SIG-M5 treated with dmso at 0.1 percent for 504 hours (cell line): Measurements from ENCODE around the gene FAM171A1.

ENCODE experiments used
- DNase-seq: peaks from one replicate; lab custom pipeline; 2025; ENCODE audit not compliant: unreplicated experiment; lab: John Stamatoyannopoulos, UW

The FAM171A1 gene

DNA sequence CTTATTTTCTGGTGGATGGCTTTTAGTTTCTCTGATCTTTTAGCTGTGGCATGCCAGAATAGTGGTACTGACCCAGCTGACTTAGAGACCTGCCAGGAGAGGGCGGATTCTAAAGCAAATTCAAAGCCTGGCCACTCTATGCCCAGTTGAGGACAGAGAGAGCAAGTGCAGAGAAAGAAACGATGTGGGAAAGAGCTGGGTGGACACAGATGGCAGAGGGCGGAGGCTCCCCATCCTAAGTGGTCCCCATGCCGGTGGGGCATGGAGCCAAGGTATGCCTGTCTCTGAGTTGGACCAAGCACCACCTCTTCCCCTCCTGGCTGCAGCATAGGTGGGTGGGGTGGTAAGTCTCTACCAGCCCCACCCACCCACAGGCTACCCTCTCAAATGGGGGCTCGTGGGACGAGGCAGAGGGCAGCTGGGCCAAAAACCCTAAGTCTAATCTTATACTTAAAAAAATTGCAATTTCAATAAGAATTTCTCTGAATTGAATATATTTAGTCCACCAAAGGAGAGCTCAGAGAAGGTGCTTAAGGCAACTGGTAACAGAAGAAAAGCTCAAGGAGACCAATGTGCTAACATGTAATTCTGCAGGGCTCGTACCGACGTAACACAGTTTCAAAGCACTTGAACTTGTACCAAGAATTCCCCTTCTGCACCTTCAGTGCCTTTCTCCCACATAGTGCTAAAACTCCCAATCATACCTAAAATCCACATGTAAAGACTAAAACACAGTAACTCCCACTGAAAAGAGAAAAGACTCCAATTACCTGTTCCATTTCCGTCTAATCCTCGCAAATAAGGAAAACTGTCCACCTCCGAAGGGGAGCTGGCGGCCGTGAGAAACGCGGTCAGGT lies 116.9 kb downstream of the FAM171A1 start:
- no peak for DNase-seq

DNA sequence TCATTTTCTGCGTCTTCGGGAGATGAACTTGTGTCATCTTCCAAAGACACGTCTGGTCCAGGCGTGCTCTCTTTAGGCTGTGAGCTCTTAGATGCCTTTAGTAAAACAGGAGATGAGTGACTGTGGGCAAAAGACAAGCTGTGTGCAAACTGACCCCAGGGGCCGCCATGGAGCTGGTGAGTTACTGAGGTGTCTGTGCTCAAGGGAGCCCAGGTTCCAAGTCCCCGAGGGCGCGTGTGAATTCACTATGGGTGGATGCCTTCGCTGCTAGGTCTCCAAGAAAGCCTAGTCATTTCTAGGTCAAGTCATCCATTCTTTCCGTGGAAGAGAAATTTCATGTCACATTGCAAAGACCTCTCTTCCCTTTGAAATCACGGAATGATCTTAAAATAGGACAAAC lies 118.7 kb downstream of the FAM171A1 start:
- no peak for DNase-seq

DNA sequence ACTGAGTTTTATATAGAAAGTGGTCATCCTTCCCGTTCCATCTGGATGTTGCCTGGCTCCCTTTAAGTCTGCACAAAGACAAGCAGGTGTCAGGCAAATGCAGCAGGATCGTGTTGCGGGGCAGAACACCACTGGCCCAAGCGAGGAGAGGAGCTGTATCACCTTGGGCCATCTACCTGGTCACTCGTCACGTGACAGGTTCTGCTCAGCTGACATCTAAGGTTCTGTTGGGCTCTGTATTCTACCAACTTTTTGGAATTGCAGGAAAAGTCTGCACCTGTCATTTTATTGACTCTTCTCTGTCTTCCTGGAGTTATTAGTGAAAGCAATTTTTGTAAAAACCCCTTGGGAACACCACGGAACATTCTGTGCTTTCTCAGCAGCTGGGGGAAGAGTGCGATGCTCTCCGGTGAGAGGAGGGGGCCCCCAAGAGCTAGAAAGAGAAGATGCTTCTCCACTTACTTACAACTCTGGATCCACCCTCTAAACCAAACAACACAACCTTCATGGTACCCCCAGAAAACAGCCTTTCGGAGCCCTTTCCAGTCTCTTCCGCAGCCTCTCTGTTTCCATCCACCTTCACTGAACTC lies 119.2 kb downstream of the FAM171A1 start:
- DNase-seq, result no peak

DNA sequence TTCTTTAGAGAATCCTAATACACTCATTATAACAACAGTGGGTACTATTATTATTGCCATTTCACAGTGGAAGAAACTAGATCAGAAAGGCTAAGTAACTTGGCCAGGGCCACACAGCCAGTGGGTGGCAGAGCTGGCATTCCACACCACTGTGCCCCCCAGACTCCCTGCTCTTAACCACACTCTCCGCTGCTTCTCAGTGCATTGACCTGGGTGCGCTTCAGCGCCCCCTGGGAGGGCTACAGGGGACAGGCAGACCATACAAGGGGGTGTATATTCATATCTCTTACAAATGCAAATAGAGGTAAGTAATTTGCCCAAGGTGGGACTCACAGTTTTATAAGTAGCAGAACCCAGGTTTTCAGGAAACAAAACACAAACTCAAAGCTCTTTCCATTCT lies 125.6 kb downstream of the FAM171A1 start:
- DNase-seq, result no peak

DNA sequence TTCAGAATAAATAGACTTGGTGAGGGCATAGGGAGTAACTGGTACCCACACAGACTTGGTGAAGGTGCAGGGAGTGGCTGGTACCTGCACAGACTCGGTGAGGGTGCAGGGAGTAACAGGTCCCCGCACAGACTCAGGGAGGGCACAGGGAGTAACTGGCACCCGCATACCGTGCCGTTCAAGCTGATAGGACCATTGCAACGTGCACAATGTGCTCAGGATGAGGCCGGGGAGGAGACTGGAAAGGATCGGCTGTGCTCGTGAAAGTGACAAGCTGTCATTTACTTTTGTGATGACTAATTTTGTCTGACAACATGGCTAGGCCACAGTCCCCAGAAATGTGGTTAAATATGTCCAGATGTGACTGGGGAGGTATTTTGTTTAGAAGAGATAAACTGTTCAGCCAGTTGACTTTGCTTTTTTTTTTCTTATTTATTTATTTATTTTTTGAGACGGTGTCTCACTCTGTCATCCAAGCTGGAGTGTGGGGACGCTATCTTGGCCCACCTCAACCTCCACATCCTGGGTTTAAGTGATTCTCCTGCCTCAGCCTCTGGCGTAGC lies 126.4 kb downstream of the FAM171A1 start:
- DNase-seq, result no peak

DNA sequence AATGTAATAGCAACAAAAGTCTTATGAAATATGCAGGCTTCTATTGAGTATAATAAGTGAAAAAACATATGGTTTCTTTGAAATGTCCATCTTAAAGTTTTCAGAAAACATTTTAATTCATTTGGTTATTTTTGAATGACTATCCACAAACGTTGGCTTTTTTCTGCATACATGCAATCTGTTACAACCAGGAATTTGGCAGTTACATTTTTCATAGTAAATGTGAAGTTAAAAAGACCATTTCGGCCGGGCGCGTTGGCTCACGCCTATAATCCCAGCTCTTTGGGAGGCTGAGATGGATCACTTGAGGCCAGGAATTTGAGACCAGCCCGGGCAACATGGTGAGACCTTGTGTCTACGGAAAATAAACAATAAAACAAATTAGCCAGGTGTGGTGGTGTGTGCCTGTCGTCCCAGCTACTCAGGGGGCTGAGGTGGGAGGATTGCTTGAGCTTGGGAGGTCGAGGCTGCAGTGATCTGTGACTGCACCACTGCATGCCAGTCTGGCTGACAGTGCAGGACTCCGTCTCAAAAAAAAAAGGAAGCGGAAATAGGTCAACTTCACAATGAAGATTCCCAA lies 128.7 kb downstream of the FAM171A1 start:
- DNase-seq, result no peak

DNA sequence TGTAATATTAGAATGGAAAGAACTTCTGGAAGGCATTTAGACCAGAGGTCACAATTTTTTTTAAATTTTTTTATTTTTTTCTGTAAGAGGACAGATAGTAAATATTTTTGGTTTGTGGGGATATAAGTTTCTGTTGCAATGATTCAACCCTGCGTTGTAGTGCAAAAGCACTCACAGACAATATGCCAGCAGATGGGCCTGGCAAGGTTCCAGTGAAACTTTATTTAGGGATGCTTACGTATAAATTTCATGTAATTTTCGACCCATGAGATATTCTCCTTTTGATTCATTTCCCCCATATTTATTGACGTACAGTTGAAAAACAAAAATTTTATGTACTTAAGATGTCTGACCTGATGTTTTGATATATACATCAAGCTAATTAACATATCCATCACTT lies 129.8 kb downstream of the FAM171A1 start:
- DNase-seq, result no peak

DNA sequence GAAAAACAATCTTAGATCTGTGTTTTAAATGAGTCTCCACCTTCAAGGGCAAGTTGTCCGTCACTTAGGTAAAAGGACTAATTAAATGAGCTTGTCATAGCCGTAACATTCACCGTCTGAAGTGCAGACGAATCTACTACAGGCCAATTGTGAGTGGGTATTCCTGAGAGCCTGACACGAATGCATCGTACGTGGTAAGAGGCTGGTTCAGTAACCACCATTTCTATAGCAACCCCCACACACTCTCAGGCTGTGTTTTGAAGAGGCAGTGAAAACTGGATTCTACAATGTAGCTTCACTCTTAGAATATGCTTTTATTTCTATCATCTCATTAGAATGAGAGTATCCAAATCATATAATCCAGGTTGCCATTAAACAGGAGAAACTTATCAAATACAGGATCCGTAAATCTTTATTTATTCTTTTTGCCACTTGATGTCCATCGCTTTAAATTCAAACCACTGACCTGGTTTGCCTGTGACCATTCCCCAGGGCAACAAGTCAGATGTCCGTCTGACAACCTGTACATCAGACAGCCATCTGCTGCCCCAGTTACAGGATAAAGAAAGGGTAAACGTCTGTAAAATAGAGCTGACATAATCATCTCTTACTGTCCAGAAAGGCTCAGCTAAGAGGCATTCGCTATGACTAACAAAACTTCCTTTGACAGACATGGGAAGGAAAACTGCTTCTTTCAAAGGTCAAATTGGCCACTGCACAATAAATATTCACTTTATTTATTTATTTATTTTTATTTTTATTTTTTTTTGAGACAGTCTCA lies 132.3 kb downstream of the FAM171A1 start:
- no peak for DNase-seq

DNA sequence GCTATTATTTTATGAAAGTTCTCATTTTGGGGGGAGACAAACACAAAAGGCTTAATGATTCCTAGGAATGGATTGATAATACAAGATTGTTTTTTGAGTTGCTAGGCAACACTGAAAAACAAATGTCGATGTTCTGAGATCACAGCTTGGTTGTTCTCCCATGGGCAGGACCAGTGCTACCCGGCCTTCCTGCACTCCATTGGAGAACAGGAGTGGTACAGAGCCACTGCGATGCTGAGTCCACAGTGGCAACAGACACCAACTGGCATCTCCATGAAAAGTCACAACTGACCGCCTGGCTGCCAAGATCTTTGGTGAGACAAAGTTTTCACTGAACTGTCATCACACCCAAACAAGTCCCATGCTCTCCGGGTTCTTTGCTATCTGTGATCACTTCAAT lies 133.7 kb downstream of the FAM171A1 start:
- DNase-seq, result no peak

DNA sequence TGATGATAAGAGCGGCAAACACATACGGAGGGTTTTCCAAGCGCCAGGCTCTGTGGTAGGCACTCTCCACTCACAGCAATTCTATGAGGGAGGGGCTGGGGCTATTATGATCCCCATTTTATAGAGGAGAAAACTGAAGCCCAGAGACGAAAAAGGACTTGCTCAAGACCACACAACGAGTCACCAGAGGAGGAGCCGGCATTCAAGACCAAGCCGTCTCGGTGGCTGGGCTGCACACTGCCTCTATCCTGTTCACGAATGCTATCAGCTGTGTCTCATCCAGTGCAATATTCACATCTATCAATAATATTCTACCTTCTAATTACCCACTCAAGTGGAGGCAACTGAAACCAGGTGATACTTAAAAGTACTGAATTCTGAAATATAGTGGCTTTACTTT lies 134.7 kb downstream of the FAM171A1 start:
- DNase-seq, result no peak

DNA sequence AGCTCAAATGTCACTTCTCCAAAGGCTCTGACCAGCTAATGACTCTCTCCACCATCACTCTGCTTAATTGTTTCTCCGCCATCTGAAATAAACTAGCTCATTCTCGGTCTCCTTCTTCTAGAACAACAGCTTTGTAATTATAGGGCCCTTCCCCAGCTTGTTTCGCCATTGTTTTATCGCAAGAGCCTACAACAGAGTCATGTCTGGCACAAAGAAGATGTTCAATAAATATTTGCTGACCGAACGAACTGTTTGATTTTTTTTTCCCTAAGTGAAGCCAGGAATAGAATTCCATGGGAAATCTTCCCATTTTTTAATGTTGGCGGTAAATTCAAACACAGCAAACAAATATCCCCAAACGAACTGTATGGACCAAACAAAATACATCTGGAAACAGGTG lies 138.8 kb downstream of the FAM171A1 start:
- DNase-seq, result no peak

DNA sequence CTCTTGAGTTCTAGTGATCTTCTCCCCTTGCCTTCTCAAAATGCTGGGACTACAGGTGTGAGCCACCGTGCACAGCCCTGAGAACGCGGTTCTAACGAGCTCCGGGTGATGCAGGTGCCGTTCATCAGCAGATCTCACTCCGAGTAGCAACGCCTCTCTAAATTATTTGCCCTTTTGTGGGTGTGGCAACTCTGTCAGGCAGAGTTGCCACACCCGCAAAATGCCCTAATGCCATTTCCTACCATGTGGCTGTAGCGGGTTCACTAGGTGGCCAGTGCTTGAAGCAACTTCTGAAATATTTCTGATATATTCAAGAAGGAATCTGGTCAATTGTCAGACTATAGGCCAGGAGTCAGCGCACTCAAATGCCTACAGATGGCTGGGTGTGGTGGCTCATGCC lies 139.7 kb downstream of the FAM171A1 start:
- DNase-seq, result no peak

DNA sequence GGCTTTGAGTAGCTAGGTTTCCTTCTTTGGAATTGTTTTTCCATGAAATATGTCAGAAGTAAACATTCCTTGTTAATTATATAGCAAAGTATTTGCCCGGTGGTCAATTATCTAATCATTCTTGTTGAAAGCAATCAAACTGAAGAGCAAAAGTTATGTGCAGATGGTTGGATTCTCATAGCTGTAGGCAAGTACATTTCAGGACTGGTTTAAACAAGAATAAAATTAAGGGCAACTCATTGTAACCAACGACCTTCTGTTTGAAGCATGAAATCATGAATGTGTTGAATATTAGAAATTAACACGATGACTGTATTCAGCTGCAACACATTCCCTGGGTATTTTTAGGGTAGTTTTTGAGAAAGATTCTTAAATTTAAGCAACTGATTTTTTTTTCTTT lies 140.8 kb downstream of the FAM171A1 start:
- no peak for DNase-seq

DNA sequence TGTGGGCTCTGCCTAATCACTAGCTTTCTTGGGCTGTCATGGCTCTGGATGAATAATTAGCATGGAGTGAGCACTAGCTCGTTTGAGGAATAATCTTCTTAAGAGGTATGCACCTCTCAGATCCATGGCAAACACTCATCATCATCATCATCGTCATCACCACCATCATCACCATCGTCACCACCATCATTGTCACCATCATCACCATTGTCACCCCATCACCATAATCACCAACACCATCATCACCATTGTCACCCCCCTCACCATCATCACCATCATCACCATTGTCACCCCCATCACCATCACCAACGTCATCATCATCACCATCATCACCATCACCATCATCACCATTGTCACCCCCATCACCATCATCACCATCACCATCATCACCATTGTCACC lies 141.8 kb downstream of the FAM171A1 start:
- no peak for DNase-seq

DNA sequence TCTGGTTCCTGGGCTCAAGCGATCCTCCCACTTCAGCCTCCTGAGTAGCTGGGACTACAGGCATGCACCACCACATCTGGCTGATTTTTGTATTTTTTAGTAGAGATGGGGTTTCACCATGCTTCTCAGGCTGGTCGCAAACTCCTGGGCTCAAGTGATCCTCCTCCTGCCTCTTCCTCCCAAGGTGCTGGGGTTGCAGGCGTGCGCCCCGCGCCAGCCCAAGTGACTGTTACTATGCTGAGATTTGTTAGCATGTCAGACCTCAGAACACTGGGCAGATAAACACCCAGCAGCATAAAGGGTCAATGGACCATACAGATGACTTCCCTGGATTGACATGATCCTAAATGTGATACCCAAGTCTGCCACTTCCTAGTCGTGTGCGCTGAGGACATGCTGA lies 142.7 kb downstream of the FAM171A1 start:
- no peak for DNase-seq

DNA sequence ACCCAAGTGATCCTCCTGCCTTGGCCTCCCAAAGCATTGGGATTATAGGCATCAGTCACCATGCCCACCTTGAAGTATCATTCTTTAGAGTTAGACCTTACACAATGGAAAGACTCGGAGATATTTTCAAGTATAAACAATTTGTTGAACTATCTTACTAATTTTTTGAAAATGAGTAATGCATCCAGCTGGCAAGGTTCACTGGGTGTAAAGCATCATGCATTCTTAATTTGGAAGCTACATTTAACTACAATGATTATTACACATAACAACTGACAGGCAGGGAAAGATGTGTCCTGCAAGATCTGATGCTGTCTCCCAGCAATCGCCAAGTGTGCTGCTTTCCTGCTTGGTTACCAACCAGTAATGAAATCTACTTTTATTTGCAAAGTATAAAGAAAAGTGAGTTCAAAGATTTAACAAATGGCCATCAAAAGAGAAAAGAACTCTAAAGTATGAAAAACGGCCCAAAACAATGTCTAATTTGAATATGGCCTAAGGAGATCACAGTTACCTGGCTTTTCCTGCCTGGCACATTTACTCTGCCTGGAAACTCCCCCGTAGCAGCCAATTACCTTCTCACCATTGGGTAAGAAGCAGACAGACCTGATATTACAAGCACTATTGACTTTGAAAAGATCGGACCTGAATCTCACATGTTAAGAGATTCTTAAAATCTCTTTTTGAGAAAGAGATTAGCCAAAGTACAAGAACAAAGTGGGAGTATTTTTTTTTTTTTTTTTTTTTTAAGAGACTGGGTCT lies 143.3 kb downstream of the FAM171A1 start:
- DNase-seq, result no peak

DNA sequence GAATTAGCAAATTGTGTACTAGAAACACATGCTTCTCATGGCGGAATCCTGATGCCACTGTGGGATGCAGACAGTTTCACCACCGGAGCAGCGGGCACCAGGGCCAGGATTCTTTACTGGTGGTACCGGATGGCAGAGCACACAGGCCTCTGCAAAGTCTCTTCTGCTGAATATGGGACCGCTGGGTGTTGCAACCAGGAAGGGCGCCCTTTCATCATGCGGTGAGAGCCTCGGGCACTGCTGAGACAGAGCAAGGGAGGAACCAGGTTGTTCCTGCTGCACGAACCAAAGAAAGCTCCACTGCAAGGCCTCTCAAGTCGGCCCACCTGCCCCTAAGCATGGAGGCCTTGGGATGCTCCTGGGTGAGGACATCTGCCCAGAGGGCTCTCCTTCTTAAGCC lies 145.6 kb downstream of the FAM171A1 start:
- no peak for DNase-seq

DNA sequence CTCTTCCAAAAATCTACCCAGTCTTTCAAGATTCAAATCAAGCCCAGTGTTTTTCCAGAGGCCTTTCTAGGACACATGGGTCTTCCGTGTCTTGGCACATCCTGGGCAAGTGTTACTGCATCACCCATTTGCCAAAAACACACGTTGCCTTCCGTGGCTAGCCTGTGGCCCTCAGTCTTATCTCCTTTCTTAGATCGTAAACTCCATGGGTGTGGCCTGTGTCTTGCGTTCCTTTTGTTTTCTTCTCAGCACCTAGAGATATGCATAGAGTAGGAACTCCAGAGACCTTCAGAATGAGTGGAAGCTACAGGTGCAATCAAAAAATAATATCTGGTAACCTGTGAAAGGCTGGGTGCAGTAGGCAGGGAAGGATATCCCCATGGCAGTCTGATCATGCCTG lies 146.1 kb downstream of the FAM171A1 start:
- no peak for DNase-seq

DNA sequence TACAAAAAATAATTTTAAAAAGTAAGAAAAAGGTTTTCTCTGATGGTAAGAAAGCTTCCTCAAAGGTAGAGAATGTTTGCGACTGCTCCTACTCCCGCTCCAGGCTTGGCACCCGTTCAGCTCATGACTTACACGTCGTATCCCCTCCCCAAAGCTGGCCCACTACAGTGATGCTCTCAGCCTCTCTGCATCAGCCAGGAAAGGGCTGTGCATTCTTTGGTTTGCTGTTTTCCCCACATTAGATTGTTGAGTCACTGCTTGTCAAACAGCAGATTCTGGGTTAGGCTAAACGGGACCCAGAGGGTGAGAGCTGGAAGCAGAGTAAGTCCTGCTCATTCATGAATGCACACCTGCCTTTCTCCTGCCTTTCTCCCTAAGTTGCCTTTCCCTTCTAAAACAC lies 147.9 kb downstream of the FAM171A1 start:
- no peak for DNase-seq

DNA sequence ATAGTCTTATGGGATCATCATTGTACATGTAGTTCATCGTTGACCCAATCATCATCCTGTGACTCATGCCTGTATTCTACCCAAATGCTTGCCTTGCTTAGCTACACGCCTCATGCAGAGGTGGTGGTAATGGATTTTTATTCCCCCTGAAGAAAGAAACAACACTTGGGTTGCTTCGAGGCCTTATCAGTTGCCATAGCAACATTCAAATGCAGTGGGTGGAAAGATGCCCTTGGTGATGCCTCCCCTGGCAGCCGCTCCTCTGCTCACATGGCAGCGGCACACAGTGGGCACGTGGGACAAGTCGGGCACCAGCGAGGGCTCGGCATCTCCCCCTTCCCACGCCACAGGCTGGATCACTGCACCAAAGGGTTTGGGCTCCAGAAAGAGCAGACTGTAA lies 148.6 kb downstream of the FAM171A1 start:
- DNase-seq, result no peak

DNA sequence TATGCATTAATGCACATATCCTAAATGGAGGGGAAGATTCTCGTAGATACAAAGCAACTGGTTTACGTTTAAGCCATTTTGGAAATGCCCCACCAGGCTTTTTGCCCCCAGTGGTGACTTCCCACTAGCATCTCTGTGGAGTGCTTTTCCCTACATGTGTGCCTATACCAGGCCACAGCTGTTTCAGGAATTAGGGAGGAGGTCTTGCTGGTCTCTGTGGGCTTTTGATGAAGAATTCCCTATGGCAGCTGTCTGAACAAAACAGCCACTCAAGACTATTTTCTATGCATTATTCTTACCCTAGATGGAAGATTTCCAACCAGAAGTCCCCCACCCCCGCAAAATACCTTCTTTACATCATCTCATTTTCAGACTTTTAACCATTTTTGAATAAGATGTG lies 150.6 kb downstream of the FAM171A1 start:
- no peak for DNase-seq
